PC-3 (cell line): ENCODE data around the gene ITPRIP.

ENCODE experiments used
- EZH2phosphoT487 ChIP-seq: fragments of 300-600 bp; sonication (generic); IDR thresholded peaks from 2 replicates; pipeline ENCODE4 v1.6.1; 2018; ENCODE audit warnings: mild to moderate bottlenecking, antibody characterized with exemption, low read length, borderline replicate concordance
- TF ChIP-seq, protein P1 (sequence below): fragments of 300-600 bp; sonication (generic); conservative IDR thresholded peaks from 2 replicates; pipeline ENCODE4 v1.5.1; 2017; ENCODE audit warnings: antibody characterized with exemption, low read depth, mild to moderate bottlenecking, low read length

- TF ChIP-seq, protein P1, sequence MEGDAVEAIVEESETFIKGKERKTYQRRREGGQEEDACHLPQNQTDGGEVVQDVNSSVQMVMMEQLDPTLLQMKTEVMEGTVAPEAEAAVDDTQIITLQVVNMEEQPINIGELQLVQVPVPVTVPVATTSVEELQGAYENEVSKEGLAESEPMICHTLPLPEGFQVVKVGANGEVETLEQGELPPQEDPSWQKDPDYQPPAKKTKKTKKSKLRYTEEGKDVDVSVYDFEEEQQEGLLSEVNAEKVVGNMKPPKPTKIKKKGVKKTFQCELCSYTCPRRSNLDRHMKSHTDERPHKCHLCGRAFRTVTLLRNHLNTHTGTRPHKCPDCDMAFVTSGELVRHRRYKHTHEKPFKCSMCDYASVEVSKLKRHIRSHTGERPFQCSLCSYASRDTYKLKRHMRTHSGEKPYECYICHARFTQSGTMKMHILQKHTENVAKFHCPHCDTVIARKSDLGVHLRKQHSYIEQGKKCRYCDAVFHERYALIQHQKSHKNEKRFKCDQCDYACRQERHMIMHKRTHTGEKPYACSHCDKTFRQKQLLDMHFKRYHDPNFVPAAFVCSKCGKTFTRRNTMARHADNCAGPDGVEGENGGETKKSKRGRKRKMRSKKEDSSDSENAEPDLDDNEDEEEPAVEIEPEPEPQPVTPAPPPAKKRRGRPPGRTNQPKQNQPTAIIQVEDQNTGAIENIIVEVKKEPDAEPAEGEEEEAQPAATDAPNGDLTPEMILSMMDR, result no peak
- TF ChIP-seq EZH2phosphoT487, result no peak
Observed at GRCh38 chr10:104340111-104340526, 1.9 kb upstream of the ITPRIP start.
